ENCODE data around the gene GTF2I.
"Not testable (repeated sequence)": the region's sequence is repeated elsewhere in the genome, so short reads cannot be mapped to it uniquely, and the experiment has no call there.

- TF ChIP-seq, protein P1, sequence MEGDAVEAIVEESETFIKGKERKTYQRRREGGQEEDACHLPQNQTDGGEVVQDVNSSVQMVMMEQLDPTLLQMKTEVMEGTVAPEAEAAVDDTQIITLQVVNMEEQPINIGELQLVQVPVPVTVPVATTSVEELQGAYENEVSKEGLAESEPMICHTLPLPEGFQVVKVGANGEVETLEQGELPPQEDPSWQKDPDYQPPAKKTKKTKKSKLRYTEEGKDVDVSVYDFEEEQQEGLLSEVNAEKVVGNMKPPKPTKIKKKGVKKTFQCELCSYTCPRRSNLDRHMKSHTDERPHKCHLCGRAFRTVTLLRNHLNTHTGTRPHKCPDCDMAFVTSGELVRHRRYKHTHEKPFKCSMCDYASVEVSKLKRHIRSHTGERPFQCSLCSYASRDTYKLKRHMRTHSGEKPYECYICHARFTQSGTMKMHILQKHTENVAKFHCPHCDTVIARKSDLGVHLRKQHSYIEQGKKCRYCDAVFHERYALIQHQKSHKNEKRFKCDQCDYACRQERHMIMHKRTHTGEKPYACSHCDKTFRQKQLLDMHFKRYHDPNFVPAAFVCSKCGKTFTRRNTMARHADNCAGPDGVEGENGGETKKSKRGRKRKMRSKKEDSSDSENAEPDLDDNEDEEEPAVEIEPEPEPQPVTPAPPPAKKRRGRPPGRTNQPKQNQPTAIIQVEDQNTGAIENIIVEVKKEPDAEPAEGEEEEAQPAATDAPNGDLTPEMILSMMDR (IDR thresholded peaks at IDR 0.05) = not testable (repeated sequence)
- TF ChIP-seq POLR2A, EP300 (IDR thresholded peaks at IDR 0.05): not testable (repeated sequence)
Observed at GRCh38 chr7:74730186-74730585, 72.7 kb downstream of the GTF2I start.
